ENCODE data around the gene SMAD3.

DNA sequence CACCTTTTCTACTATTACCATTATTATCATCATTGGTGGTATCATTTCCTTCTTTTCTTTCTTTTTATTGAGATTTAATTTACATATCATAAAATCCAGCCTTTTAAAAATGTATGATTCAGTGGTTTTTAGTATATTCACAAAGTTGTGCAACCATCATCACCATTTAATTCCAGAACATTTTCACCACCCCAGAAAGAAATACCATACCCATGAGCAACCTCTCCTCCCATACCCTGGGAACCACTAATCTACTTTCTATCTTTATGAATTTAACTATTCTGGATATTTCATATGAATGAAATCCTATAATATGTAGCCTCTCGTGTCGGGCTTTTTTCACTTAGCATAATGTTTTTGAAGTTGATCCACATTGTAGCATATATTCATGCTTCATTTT lies 159.9 kb downstream of the SMAD3 start:
- TF ChIP-seq POLR2A (IDR thresholded peaks at IDR 0.05; ENCODE audit: low read length) (no peak), GATA1 (IDR thresholded peaks at IDR 0.05; ENCODE audit: low read depth, low read length) (no peak)

Measured in erythroblast (primary cell).